ENCODE measurements around the gene FGF18. TPM values are rescaled to one million over a fixed set of nuclear protein-coding genes. Genes with fewer than 3 reads are reported as not detected.

The FGF18 gene
- polyA plus RNA-seq, 1 experiment = 0.27 TPM

DNA sequence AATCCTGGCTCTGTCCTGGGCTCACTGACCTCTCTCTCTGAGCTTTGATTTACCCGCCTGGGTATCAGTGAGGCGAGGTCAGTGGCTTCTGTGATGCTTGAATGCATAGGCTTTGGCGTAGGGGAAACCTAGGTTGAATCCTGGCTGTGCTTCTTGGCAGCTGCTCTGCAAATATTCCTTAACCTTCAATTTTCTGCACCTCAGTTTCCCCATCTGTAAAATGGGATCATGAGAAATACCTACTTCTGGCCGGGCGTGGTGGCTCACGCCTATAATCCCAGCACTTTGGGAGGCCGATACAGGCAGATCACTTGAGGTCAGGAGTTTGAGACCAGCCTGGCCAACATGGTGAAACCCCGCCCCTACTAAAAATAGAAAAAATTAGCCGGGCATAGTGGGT lies 7.2 kb downstream of the FGF18 start:
- no peak for DNase-seq (ENCODE audit: low read depth, low spot score)
- no peaks in the 10 kb centered on the region for H3K9me3 ChIP-seq (ENCODE audit: control insufficient read depth, insufficient read depth, low read length)
- no peak overlapping the region for H3K4me3 ChIP-seq (ENCODE audit: low read depth, low read length)
- POLR2A ChIA-PET = no interaction called here
- CTCF ChIA-PET = interaction anchor here (1.4 kb wide), 1 partner anchor 485 kb away, joined by 3 read pairs; no protein-coding TSS in a partner anchor
- peaks cover 1% of the 10 kb centered on the region for H3K27me3 ChIP-seq (ENCODE audit: control insufficient read depth, insufficient read depth, low read length)
- TF ChIP-seq, protein P1, sequence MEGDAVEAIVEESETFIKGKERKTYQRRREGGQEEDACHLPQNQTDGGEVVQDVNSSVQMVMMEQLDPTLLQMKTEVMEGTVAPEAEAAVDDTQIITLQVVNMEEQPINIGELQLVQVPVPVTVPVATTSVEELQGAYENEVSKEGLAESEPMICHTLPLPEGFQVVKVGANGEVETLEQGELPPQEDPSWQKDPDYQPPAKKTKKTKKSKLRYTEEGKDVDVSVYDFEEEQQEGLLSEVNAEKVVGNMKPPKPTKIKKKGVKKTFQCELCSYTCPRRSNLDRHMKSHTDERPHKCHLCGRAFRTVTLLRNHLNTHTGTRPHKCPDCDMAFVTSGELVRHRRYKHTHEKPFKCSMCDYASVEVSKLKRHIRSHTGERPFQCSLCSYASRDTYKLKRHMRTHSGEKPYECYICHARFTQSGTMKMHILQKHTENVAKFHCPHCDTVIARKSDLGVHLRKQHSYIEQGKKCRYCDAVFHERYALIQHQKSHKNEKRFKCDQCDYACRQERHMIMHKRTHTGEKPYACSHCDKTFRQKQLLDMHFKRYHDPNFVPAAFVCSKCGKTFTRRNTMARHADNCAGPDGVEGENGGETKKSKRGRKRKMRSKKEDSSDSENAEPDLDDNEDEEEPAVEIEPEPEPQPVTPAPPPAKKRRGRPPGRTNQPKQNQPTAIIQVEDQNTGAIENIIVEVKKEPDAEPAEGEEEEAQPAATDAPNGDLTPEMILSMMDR (IDR thresholded peaks at IDR 0.05; ENCODE audit: low read depth, low read length) = no peak
- H3K27ac ChIP-seq (ENCODE audit: low read depth, low read length) = no peak overlapping the region

DNA sequence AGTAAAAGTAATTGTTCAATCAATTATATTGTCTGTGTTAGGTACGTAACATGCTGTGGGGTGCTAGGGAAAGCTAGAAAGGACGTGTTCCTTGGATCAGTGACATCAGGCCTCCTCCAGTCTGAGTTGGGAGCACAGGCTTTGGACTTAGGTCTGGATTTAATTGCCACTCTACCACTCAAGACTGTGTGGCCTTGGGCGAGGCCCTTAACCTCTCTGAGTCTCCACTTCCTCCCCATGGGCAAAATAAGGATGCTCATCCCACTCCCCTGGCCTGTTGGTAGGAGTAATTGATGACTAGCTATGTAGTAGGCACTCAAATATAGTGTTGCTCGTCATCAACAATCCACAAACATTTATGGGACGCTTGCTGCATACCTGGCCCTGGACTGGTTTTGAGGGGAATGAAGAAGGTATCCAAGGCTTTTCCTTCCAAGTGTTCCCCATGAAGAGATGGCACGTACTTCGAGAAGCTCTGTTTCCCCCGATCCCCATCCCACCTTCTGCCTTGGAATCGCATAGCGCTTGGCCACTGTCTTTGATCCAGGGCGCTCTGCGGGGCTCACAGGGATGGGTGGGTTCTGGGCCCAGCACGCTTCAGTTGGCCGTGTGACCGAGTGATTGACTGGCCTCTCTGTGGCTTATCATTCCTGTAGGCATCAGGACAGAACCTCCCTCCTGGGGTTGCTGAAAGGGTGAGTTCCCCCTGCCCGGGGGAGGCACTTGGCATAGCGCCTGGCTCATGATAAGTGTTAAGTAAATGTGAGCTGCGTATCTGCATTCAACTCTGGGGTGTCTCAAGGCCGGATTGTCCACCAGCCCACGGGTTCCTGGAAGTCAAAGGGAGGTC lies 8.1 kb downstream of the FGF18 start:
- TF ChIP-seq, protein P1 (IDR thresholded peaks at IDR 0.05; ENCODE audit: low read depth, low read length) = no peak
- DNase-seq (ENCODE audit: low read depth, low spot score) = no peak
- POLR2A ChIA-PET = no interaction called here
- H3K4me3 ChIP-seq (ENCODE audit: low read depth, low read length) = no peak overlapping the region
- H3K9me3 ChIP-seq (ENCODE audit: control insufficient read depth, insufficient read depth, low read length) = no peaks in the 10 kb centered on the region
- CTCF ChIA-PET = interaction anchor here (1.4 kb wide), 1 partner anchor 484 kb away, joined by 3 read pairs; no protein-coding TSS in a partner anchor
- no peak overlapping the region for H3K27ac ChIP-seq (ENCODE audit: low read depth, low read length)
- no peaks in the 10 kb centered on the region for H3K27me3 ChIP-seq (ENCODE audit: control insufficient read depth, insufficient read depth, low read length)

DNA sequence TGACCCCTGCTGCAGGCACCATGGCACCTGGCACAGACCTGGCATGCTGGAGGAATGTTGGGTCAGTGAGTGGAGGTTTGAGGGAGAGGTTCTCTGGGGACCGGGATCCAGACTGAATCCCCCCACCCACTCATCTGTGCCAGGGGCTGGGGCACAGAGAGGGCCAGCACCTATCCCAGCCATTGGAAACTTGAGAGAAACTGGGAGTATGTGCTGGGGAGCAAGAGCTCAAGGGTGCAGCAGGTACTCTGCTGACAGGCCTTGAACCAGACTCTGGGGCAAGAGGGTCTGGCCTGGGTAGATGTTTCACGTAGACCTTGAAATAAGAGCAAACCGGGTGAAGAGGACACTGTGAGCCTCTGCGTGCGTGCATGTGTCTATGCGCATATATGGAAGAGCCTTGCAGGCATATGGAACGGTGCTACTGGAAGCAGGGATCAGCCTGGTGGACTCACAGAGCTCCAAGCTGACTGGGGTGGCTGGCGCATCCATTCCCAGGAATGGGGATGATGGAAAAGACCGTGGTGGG lies 8.8 kb downstream of the FGF18 start:
- Histone ChIP-seq H3K9me3 (ENCODE audit: control insufficient read depth, insufficient read depth, low read length) (no peaks in the 10 kb centered on the region; the same call in 1 of the 2 replicates), H3K4me3 (ENCODE audit: low read depth, low read length) (no peak overlapping the region), H3K27me3 (ENCODE audit: control insufficient read depth, insufficient read depth, low read length) (no peaks in the 10 kb centered on the region), H3K27ac (ENCODE audit: low read depth, low read length) (no peak overlapping the region)
- DNase-seq (ENCODE audit: low read depth, low spot score) = no peak
- CTCF ChIA-PET = interaction anchor here (1.8 kb wide), 1 partner anchor 9 kb away, joined by 4 read pairs; the partner anchor contains the start of gene FGF18
- TF ChIP-seq, protein P1 (IDR thresholded peaks at IDR 0.05; ENCODE audit: low read depth, low read length) = no peak
- POLR2A ChIA-PET = no interaction called here

DNA sequence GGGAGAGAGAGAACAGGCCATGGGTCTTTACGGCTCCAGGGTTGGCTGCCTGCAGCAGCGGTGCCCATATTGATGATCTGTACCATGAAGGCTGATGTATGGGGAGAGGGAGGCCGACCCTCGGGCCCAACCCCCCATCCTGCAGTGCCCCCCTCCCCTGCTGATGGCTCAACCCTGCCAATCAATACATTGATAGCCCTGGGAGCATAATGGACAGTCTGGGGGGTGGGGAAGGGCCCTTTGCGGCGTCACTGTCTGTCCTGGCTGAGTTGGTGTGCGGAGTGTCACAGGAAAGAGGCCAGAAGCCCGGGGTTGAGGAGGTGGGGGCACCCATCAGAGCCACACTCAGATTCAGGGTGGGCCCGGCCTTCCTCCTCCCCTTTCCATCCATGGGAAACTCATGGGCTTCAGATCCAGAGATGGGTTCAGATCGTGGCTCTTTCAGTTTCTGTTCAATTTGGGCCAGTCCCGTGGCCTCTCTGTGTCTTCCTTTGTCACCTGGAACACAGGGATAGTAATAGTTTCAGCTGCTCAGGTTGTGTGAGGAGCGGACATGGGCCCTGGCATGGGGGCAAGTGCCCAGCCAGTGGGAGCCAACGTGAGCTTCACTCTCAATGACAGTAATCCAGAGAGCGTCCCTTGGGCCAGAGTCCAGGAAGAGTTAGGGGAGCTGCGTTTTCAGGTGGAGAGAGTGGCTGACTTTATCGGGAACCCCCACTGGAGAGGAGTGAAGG lies 9.5 kb downstream of the FGF18 start:
- POLR2A ChIA-PET = no interaction called here
- H3K4me3 ChIP-seq (ENCODE audit: low read depth, low read length) = no peak overlapping the region
- H3K27ac ChIP-seq (ENCODE audit: low read depth, low read length) = no peak overlapping the region
- no peaks in the 10 kb centered on the region for H3K27me3 ChIP-seq (ENCODE audit: control insufficient read depth, insufficient read depth, low read length)
- TF ChIP-seq, protein P1 (IDR thresholded peaks at IDR 0.05; ENCODE audit: low read depth, low read length) = no peak
- no peaks in the 10 kb centered on the region; the same call in 1 of the 2 replicates for H3K9me3 ChIP-seq (ENCODE audit: control insufficient read depth, insufficient read depth, low read length)
- no peak for DNase-seq (ENCODE audit: low read depth, low spot score)
- CTCF ChIA-PET = interaction anchor here (1.8 kb wide), 1 partner anchor 10 kb away, joined by 4 read pairs; the partner anchor contains the start of gene FGF18

Measured in AG04450 (cell line).